ENCODE results near the gene AKNA. TPM values are rescaled to one million over a fixed set of nuclear protein-coding genes. Genes with fewer than 3 reads are reported as not detected.

AKNA gene
- total RNA-seq, 1 experiment from 2014 or later: 10.1 TPM

DNA sequence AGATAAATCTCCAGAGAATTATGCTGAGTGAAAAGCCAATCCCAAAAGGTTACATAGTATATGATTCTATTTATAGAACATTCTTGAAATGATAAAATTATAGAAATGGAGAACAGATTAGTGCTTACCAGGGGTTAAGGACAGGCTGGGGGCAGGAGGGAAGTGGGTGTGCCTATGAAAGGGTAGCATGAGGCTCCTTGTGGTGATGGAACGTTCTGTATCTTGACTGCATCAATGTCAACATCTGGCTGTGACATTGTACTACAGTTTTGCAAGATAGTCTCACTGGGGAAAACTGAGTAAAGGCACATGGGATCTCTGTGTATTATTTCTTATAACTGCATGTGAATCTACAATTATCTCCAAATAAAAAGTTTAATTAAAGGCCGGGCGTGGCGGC, 35.9 kb downstream of the AKNA start:
- ChIA-PET CTCF (interaction anchor here (0.6 kb wide), 1 partner anchor 17 kb away, joined by 4 read pairs; no protein-coding TSS in a partner anchor), POLR2A (no interaction called here)
- in situ Hi-C loops (cut with HindIII; ENCODE audit: low pct_unique_long_range_greater_than_20kb, low sequenced_read_pairs) (no loop called here), intact Hi-C loops (cut with micrococcal nuclease; ENCODE audit: unreplicated experiment) (no loop called here)
- Histone ChIP-seq H3K27ac (ENCODE audit: low read length) (no peak overlapping the region), H3K36me3 (ENCODE audit: control insufficient read depth, insufficient read depth, low read length) (no peaks in the 10 kb centered on the region), H3K4me3 (ENCODE audit: low read depth in 2 of 2, low read length in 2 of 2) (no peak overlapping the region), H3K9me3 (ENCODE audit: control insufficient read depth, insufficient read depth, low read depth, low read length) (no peaks in the 10 kb centered on the region), H3K4me1 (ENCODE audit: control insufficient read depth, insufficient read depth, low read length) (no peaks in the 10 kb centered on the region), H3K27me3 (ENCODE audit: control insufficient read depth, insufficient read depth, low read length) (no peaks in the 10 kb centered on the region)
- ATAC-seq: no peak
- no peak for DNase-seq (ENCODE audit: low read depth, low spot score)
- no TSS peak for BruUV-seq (replicated peaks)
- TF ChIP-seq, protein P1, sequence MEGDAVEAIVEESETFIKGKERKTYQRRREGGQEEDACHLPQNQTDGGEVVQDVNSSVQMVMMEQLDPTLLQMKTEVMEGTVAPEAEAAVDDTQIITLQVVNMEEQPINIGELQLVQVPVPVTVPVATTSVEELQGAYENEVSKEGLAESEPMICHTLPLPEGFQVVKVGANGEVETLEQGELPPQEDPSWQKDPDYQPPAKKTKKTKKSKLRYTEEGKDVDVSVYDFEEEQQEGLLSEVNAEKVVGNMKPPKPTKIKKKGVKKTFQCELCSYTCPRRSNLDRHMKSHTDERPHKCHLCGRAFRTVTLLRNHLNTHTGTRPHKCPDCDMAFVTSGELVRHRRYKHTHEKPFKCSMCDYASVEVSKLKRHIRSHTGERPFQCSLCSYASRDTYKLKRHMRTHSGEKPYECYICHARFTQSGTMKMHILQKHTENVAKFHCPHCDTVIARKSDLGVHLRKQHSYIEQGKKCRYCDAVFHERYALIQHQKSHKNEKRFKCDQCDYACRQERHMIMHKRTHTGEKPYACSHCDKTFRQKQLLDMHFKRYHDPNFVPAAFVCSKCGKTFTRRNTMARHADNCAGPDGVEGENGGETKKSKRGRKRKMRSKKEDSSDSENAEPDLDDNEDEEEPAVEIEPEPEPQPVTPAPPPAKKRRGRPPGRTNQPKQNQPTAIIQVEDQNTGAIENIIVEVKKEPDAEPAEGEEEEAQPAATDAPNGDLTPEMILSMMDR (IDR thresholded peaks at IDR 0.05): no peak
- TF ChIP-seq, protein P2, sequence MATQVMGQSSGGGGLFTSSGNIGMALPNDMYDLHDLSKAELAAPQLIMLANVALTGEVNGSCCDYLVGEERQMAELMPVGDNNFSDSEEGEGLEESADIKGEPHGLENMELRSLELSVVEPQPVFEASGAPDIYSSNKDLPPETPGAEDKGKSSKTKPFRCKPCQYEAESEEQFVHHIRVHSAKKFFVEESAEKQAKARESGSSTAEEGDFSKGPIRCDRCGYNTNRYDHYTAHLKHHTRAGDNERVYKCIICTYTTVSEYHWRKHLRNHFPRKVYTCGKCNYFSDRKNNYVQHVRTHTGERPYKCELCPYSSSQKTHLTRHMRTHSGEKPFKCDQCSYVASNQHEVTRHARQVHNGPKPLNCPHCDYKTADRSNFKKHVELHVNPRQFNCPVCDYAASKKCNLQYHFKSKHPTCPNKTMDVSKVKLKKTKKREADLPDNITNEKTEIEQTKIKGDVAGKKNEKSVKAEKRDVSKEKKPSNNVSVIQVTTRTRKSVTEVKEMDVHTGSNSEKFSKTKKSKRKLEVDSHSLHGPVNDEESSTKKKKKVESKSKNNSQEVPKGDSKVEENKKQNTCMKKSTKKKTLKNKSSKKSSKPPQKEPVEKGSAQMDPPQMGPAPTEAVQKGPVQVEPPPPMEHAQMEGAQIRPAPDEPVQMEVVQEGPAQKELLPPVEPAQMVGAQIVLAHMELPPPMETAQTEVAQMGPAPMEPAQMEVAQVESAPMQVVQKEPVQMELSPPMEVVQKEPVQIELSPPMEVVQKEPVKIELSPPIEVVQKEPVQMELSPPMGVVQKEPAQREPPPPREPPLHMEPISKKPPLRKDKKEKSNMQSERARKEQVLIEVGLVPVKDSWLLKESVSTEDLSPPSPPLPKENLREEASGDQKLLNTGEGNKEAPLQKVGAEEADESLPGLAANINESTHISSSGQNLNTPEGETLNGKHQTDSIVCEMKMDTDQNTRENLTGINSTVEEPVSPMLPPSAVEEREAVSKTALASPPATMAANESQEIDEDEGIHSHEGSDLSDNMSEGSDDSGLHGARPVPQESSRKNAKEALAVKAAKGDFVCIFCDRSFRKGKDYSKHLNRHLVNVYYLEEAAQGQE (IDR thresholded peaks at IDR 0.05; ENCODE audit: insufficient read depth in 1 of 2, low read depth in 2 of 2, low read length in 1 of 2): no peak
- no peak for TF ChIP-seq TCF7L2 (IDR thresholded peaks at IDR 0.05; ENCODE audit: low read depth, low read length)
- TF ChIP-seq POLR2AphosphoS5 (IDR thresholded peaks at IDR 0.05; ENCODE audit: low read depth, low read length): no peak
- TF ChIP-seq SIN3A (IDR thresholded peaks at IDR 0.05; ENCODE audit: borderline replicate concordance, insufficient read depth, low read depth, low read length): no peak

- Histone ChIP-seq H3K9me3 (ENCODE audit: control insufficient read depth, insufficient read depth, low read depth, low read length) (no peaks in the 10 kb centered on the region), H3K4me3 (ENCODE audit: low read depth in 2 of 2, low read length in 2 of 2) (no peak overlapping the region), H3K27ac (ENCODE audit: low read length) (no peak overlapping the region), H3K4me1 (ENCODE audit: control insufficient read depth, insufficient read depth, low read length) (no peaks in the 10 kb centered on the region), H3K36me3 (ENCODE audit: control insufficient read depth, insufficient read depth, low read length) (no peaks in the 10 kb centered on the region), H3K27me3 (ENCODE audit: control insufficient read depth, insufficient read depth, low read length) (no peaks in the 10 kb centered on the region)
- no peak for ATAC-seq
- in situ Hi-C loops (cut with HindIII; ENCODE audit: low pct_unique_long_range_greater_than_20kb, low sequenced_read_pairs): no loop called here
- ChIA-PET POLR2A (interaction anchor here (0.6 kb wide), 1 partner anchor 44 kb away, joined by 4 read pairs; no protein-coding TSS in a partner anchor), CTCF (no interaction called here)
- TF ChIP-seq, protein P2 (IDR thresholded peaks at IDR 0.05; ENCODE audit: insufficient read depth in 1 of 2, low read depth in 2 of 2, low read length in 1 of 2): no peak
- TF ChIP-seq TCF7L2 (IDR thresholded peaks at IDR 0.05; ENCODE audit: low read depth, low read length) (no peak), POLR2AphosphoS5 (IDR thresholded peaks at IDR 0.05; ENCODE audit: low read depth, low read length) (no peak), SIN3A (IDR thresholded peaks at IDR 0.05; ENCODE audit: borderline replicate concordance, insufficient read depth, low read depth, low read length) (no peak)
- TF ChIP-seq, protein P1 (IDR thresholded peaks at IDR 0.05): no peak
- intact Hi-C loops (cut with micrococcal nuclease; ENCODE audit: unreplicated experiment): no loop called here
- no peak for DNase-seq (ENCODE audit: low read depth, low spot score)
- no TSS peak for BruUV-seq (replicated peaks)
These were observed 37.0 kb downstream of the AKNA start for GRCh38 chr9:114350636-114351401.
